ENCODE results near the gene CCNT2. TPM values are rescaled to one million over a fixed set of nuclear protein-coding genes. Genes with fewer than 3 reads are reported as not detected.

The CCNT2 gene
- total RNA-seq, 1 experiment from 2014 or later, result 32.6 TPM

DNA sequence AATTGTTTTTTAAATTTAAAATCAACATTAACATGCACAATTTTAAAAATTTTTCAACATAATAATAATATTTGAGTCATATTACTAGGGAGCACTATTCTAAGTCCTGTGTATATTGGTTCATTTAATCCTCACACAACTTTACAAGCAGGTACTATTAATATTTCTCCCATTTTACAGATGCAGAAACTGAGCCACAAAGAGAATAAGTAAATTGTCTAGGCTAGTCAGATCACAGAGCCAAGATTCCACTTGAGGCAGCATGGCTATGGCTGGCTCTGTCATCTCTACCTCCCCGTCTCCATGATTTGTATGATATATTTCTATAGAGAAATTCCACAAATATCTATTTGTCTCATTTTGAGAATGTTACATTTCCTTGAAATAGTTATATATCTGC, 15.1 kb downstream of the CCNT2 start:
- Histone ChIP-seq H3K4me2 (ENCODE audit: low read length) (no peak overlapping the region), H4K20me1 (ENCODE audit: insufficient read depth) (peaks cover 43% of the 10 kb centered on the region), H3K9me3 (ENCODE audit: control insufficient read depth in 1 of 2, insufficient read depth in 1 of 2, low read depth in 1 of 2, low read length in 2 of 2) (no peaks in the 10 kb centered on the region), H3K4me3 (replicated peaks in 1 of 2; ENCODE audit: low read depth in 1 of 2, low read length in 2 of 2) (no peak overlapping the region), H3K9ac (ENCODE audit: low read length) (no peak overlapping the region), H3K79me2 (ENCODE audit: insufficient read depth, low read length) (peaks cover 100% of the 10 kb centered on the region), H2AFZ (ENCODE audit: low read depth, low read length, poor library complexity, severe bottlenecking) (no peak overlapping the region), H3K9me2 (ENCODE audit: insufficient read depth) (no peaks in the 10 kb centered on the region), H3K36me3 (ENCODE audit: control insufficient read depth in 1 of 2, insufficient read depth in 2 of 2, low read length in 2 of 2) (peaks cover 2 to 19% of the 10 kb centered on the region in 2 experiments; a peak in 1 of 4 replicates), H3K27ac (ENCODE audit: low read depth, low read length) (no peak overlapping the region), H3K4me1 (ENCODE audit: control insufficient read depth in 1 of 2, insufficient read depth in 2 of 2, low read length in 2 of 2) (no peaks in the 10 kb centered on the region), H3K27me3 (ENCODE audit: insufficient read depth, low read length) (no peaks in the 10 kb centered on the region)
- TF ChIP-seq ELF1 (IDR thresholded peaks at IDR 0.05; ENCODE audit: borderline replicate concordance, low read depth), result no peak
- TF ChIP-seq JUND (IDR thresholded peaks at IDR 0.05), result no peak
- TF ChIP-seq, protein P1, sequence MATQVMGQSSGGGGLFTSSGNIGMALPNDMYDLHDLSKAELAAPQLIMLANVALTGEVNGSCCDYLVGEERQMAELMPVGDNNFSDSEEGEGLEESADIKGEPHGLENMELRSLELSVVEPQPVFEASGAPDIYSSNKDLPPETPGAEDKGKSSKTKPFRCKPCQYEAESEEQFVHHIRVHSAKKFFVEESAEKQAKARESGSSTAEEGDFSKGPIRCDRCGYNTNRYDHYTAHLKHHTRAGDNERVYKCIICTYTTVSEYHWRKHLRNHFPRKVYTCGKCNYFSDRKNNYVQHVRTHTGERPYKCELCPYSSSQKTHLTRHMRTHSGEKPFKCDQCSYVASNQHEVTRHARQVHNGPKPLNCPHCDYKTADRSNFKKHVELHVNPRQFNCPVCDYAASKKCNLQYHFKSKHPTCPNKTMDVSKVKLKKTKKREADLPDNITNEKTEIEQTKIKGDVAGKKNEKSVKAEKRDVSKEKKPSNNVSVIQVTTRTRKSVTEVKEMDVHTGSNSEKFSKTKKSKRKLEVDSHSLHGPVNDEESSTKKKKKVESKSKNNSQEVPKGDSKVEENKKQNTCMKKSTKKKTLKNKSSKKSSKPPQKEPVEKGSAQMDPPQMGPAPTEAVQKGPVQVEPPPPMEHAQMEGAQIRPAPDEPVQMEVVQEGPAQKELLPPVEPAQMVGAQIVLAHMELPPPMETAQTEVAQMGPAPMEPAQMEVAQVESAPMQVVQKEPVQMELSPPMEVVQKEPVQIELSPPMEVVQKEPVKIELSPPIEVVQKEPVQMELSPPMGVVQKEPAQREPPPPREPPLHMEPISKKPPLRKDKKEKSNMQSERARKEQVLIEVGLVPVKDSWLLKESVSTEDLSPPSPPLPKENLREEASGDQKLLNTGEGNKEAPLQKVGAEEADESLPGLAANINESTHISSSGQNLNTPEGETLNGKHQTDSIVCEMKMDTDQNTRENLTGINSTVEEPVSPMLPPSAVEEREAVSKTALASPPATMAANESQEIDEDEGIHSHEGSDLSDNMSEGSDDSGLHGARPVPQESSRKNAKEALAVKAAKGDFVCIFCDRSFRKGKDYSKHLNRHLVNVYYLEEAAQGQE (IDR thresholded peaks at IDR 0.05; ENCODE audit: low read depth), result no peak
- no peak for TF ChIP-seq YY1 (IDR thresholded peaks at IDR 0.05; ENCODE audit: extremely low read depth, insufficient replicate concordance, low read depth, low read length)
- TF ChIP-seq EZH2 (IDR thresholded peaks at IDR 0.05), result no peak
- TF ChIP-seq POLR2A (IDR thresholded peaks at IDR 0.05; ENCODE audit: borderline replicate concordance, extremely low read depth, insufficient read depth, insufficient read length), result no peak
- TF ChIP-seq CBX3 (IDR thresholded peaks at IDR 0.05; ENCODE audit: low read depth), result no peak
- no peak for TF ChIP-seq SP1 (IDR thresholded peaks at IDR 0.05; ENCODE audit: low read depth)
- no peak for TF ChIP-seq EGR1 (IDR thresholded peaks at IDR 0.05; ENCODE audit: low read depth)
- no peak for TF ChIP-seq ZBTB33 (IDR thresholded peaks at IDR 0.05; ENCODE audit: extremely low read depth, insufficient replicate concordance, low read length)
- no peak for TF ChIP-seq ZFX (IDR thresholded peaks at IDR 0.05)
- TF ChIP-seq CEBPB (IDR thresholded peaks at IDR 0.05; ENCODE audit: low read depth), result no peak
- TF ChIP-seq, protein P2, sequence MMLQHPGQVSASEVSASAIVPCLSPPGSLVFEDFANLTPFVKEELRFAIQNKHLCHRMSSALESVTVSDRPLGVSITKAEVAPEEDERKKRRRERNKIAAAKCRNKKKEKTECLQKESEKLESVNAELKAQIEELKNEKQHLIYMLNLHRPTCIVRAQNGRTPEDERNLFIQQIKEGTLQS (IDR thresholded peaks at IDR 0.05), result no peak
- no peak for TF ChIP-seq TCF7L2 (IDR thresholded peaks at IDR 0.05; ENCODE audit: borderline replicate concordance, extremely low read depth, insufficient read depth, insufficient read length)
- no peak for TF ChIP-seq MAX (IDR thresholded peaks at IDR 0.05)
- TF ChIP-seq SIN3A (IDR thresholded peaks at IDR 0.05; ENCODE audit: low read depth), result no peak
- TF ChIP-seq FOSL1 (IDR thresholded peaks at IDR 0.05; ENCODE audit: low read depth), result no peak
- no peak for TF ChIP-seq RAD21 (IDR thresholded peaks at IDR 0.05; ENCODE audit: low read depth)
- no peak for TF ChIP-seq EZH2phosphoT487 (IDR thresholded peaks at IDR 0.05; ENCODE audit: borderline replicate concordance)
- no TSS peak for BruUV-seq (replicated peaks)
- no peak for DNase-seq (ENCODE audit: low read depth, low spot score)
- RAD21 ChIA-PET (ENCODE audit: low non-redundant PET in 1 of 2, low total read pairs in 2 of 2, uncharacterized antibody in 2 of 2, unreplicated experiment in 2 of 2), result no interaction called here
- CTCF ChIA-PET, result no interaction called here
- POLR2A ChIA-PET, result no interaction called here
- intact Hi-C loops (cut with micrococcal nuclease), result no loop called here
- no peak for ATAC-seq
